ENCODE results near the gene STAC.
"Not testable (repeated sequence)": the region's sequence is repeated elsewhere in the genome, so short reads cannot be mapped to it uniquely, and the experiment has no call there.

The STAC gene

DNA sequence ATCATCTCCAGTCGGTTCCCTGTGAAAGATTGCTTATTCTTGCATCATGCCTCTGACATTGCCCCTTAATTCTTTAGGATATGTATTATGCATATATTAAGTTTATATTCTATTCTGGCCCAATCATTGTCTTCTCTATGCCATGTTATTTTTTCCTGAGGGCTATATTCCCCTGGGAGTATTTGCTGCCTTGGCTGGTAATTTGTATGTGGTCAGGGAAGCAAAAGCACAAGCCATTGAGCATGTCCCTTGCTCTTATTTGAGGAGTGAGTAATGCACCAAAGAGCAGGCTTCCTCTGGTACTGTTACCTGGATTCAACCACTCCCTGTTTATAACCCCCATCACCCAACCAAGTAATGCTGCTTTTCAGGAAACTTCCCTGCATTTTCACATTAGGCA lies 36.3 kb downstream of the STAC start:
- DNase-seq, result no peak

DNA sequence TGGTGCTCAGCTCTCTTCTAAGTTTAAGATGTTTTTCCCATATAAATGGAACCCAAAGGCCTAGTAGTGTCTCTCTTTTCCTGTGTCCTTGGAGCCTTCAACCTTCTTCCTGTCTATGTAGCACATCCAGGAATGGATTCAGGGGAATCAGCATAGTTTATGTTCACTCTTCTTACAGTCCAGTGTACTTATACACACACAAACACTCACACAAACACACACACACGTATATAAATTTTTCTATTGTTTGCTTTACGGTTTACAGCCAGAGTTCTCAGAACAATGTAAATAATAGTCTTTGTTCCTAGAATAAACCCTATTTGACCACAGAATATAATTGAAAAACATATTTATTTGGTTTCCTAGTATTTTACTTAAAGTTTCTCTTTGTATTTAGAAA lies 36.9 kb downstream of the STAC start:
- DNase-seq, result no peak

DNA sequence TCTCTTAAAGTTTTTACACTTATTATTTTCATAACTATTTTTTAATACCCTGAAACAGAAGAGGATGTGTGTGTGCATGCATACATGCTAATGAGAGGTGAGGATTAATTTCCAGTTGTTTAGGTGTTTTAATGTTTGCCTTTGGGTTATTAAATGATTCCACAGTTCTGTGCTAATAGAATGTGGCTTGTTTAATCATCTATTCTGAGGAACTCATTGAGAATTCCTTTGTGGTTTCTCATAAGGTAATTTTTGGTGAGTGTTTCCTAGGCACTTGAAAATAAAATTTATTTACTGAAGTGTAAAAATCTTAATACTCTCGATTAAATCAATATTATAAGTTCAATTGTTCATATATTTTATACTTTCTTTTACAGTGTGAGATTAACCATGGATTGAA lies 38.0 kb downstream of the STAC start:
- no peak for DNase-seq

DNA sequence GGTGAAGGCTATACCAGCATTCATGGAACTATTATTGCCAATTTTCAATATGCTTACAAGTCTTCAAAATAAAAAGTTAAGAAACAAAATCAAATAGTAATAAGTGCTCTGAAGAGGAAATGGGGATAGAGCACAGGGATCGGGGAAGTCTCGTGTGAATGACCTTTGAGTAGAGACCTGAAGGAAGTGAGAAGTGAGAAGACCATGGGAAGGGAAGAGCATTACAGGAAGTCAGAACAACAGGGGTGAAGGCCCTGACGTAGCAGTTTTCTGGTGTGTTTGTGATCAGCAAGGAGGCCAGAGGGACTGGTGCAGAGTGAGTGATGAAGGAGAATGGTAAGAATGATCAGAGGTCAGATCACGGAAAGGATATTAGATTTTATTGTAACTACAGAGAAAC lies 48.1 kb downstream of the STAC start:
- no peak for DNase-seq

DNA sequence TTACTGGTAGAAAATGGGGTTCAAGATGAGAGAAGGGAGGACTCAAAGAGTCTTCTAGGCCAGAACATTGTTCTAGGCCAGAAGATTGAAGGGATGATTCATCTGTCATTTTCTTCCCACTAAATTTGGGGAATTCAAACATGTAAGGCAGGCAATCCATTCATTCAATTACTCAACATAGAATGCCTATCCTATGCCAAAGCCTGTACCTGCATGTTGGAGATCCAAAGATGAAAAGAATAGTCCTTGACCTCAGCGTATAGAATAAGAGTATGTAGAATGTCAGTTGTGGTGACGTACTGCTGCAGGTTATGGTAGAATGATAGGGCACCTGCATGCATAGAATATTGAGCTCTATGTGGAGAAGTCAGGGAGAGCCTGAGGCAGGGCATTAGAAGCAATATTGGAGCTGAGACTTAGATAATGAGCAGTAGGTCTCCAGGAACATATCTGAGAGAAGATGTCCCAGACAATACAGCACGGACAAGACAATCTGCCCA lies 49.7 kb downstream of the STAC start:
- no peak for DNase-seq

DNA sequence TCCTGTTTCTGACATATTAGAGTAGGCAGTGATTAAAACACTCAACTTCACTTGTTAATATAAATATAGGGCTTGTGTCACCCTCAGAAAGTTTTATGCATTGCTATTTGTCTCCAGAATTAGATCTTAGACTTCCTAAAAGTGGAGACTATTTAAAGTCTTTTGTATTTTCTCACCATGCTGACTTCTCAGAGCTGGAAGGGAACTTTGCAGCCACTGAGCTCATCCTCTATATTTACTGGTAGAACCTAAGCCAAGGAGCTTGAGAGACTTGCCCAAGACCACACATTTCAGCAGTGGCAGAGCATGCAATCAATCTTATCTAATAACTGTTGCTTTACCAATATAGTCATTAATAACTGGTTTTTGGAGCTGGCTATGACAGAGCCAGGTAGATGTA lies 53.2 kb downstream of the STAC start:
- DNase-seq, result no peak

DNA sequence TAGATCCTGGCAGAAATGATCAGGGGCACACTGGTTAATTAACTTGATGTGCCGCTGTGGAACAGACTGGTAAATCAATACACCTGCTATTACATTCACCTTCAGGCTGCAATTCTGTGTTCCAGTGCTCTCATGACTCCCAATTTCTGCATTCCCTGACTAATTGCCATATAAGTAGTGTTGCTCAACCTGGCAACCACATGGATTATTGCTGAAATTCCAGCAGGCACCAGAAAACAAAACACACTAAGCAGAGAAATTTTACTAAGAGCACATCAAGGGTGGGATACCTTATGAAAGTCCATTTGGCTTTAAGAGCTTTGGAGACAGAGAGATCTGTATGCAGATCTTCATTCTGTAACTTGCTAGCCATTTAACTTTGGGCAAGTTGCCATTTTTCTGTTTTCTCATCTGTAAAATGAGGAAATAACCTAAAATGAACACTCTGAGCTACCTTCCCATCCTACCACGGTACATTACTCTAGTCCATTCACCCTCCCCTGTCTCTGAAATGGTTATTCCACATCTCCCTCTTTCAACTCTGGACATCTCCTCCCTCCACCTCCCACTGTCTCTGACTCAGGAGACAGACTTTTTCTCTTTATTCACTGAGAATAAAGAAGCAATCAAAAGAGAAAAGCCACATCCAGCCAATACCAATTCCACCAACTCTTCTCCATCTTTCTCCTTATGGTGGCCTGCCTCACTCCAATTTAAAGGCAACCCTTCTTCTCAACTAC lies 54.6 kb downstream of the STAC start:
- DNase-seq, result no peak

DNA sequence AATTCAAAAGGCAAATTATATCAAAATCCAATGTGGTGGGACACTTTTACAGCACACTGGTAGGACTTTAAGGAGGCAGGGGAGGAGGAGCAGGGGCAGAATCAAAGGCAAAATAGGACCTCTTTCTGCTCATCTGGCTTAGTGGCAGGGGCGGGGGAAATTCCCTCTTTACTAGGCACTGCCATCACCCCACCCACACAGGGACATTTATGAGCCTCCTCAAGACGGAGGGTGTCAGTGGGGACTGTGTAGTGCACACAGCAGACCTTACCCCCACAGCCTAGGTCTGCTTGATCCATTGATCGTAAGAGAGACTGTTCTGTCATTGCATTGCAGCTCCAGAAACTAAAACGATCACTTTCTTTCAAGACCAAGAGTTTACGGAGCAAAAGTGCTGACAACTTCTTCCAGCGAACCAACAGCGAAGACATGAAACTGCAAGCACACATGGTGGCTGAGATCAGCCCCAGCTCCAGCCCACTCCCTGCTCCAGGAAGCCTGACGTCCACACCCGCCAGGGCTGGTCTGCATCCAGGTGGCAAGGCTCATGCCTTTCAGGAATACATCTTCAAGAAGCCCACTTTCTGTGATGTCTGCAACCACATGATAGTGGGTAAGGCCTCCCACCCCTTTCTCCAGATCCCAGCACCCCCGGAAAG lies 62.9 kb downstream of the STAC start:
- DNase-seq, result no peak

DNA sequence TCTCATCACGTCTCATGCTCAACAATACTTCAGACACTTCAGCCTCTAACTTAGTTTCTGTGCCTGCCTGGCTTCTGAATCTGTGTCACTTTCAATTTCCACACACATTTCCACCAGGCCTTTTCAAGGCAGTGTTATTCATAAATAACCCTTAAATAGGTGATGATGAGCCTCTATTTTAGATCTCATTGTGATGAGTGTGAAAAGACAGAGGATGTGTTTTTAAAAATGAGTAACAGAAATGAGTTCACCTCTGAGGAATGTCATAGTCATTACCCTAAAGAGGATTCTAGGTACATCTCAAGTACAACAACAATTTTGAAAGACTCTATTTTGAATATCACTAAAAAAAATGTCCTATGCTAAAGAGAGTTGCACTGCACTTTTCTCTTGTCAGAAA lies 64.6 kb downstream of the STAC start:
- DNase-seq, result no peak

DNA sequence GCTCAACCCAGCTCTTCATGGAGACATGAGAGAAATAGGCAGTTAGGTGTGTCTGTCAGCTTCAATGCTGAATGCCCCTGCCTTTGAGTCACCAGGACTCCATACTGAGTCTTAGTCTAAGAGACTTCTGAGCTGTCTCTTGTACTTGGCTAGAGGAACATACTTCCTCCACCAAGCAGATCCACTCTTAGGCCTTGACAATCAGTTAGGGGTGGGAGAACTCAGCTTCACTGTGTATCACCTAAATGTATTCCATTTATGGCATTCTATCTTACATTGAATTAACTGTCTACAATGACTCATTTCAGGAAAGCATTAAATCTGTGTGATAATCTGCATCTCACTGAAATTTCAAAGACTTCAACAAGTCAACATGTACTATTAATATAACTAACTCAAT lies 66.0 kb downstream of the STAC start:
- DNase-seq, result no peak

DNA sequence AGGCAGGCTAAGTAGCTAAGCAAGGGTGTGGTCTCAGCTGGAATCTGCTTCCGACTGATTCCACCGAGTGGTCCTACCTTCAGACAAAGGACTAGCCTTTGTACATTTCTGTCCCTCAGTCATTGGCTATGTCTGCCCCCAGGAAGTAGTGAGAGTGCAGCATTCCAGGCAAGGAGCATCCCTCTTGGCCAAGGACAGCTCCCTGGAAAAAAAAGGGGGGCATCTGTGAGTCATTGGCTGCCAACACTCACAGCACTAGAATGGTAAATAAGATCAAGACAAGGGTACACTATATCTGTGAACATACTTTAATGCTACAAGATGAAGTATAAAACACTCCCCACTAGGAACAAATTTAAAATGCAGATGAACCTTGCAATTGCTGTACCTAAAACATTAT lies 66.8 kb downstream of the STAC start:
- no peak for DNase-seq

DNA sequence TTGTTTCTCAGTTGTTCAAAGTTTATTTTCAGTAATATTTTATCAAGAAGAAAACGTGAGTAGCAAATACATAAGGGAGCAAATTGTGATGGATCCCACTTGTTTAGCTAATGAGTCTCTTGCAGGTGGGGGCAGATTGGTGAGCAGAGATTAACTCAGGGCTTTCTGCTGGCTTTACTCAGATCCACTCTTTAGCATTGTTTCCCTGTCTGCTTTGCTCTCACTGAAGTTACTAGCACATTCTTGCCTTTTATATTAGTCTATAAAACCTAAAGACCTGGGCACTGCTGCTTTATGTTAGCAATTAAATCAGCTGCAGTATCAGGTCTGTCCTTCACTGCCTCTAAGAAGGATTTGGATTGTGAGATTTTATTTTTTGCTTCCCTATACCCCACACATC lies 71.5 kb downstream of the STAC start:
- DNase-seq, result no peak

DNA sequence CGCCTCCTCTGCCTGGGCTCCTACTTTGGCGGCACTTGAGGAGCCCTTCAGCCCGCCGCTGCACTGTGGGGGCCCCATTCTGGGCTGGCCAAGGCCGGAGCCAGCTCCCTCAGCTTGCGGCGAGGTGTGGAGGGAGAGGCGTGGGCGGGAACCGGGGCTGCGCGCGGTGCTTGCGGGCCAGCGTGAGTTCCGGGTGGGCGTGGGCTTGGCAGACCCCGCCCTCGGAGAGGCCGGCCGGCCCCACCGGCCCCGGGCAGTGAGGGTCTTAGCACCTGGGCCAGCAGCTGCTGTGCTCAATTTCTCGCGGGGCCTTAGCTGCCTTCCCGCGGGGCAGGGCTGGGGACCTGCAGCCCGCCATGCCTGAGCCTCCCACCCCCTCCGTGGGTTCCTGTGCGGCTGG lies 72.9 kb downstream of the STAC start:
- not testable (repeated sequence) for DNase-seq

DNA sequence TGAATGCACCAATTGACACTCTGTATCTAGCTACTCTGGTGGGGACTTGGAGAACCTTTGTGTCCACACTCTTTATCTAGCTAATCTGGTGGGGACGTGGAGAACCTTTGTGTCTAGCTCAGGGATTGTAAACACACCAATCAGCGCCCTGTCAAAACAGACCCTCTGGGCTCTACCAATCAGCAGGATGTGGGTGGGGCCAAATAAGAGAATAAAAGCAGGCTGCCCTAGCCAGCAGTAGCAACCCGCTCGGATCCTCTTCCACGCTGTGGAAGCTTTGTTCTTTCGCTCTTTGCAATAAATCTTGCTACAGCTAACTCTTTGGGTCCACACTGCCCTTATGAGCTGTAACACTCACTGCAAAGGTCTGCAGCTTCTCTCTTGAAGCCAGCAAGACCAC lies 73.6 kb downstream of the STAC start:
- not testable (repeated sequence) for DNase-seq

DNA sequence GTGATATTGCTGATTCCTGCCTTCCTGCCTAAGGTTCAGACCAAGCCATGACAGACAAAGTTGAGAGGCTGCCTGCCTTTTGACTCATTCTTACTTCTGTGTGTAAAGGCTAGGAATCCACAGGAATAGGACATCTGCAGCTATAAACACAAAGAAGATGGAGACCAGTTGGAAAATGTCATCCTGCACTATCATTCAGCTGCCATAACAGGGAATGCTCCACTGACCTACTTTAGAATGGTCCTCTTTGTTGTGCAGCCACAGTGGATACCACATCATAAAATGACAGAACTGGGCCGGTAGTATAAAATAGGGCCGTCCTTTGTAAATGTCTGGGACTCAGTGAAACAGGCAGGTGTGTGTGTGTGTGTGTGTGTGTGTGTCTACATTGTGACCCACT lies 75.1 kb downstream of the STAC start:
- no peak for DNase-seq

DNA sequence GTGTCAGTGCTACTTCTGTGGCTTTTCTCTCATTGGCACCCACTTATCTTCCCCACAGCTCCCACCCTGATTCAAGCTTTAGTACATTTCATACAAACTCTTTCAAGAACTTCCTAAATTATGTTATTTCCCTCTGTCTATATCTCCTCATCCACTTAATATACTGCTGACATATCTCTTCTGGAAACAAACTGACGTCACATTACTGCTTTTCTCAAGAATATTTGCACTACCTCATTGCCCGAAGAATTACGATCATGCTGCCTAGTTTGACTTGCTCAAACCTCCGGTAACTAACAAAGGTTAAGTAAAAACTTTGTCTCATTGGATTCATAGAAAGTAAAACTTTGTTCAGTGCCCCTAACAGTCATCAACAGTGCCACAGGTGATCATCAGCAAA lies 76.5 kb downstream of the STAC start:
- no peak for DNase-seq

DNA sequence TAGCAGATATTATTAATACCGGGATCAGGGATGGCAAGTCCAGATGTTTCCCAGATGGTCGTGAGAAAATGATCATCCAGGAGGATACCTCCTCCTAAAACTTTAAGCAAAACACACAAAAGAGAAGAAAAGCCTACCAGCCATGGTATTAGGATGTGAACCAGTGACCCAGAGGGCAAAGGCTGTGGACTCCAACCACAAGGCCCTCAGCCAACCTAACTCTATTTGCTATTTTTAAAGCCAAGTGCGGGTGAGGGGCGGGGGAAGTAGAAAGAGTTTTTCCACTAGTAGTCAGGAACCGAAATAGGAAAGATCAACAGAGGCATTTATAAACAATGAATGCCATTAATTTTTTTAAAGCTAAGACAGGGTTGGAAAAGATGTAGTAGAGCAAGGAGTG lies 77.4 kb downstream of the STAC start:
- DNase-seq, result no peak

DNA sequence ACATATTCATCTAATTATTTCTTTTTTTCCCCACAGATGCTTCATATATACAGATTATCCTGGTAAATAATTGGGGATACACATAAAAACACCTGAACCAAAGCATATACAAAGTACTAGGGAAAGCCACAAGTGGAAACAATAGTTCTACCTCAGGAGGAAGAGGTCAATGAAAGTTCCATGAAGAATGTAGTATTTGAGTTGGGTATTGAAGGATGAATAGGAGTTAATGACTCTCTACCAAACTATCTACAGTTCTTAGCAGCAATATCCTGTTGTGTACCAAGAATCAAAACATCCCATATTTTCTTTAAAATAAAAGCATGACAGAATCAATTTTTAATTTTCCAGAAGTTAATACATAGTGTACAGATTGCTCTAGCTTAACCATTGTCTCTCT lies 78.9 kb downstream of the STAC start:
- DNase-seq, result no peak

DNA sequence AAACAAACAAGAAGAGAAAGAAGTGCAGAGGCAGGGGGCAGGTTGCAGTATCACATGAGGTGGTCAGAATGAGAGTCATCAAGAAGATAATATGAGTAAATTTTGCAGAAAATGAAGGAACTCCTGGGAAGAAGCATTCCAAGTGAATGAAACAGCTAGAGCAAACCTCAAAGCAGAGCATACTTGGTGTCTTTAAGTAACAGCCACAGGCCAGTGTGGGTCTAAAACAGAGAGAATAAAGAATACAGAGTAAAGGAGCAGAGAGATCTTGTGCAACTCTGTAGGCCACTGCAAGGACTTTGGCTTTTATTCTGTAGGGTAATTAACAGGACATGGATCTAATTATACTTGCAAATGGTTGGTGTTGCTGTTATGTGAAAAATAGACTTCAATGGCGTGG lies 81.3 kb downstream of the STAC start:
- no peak for DNase-seq

DNA sequence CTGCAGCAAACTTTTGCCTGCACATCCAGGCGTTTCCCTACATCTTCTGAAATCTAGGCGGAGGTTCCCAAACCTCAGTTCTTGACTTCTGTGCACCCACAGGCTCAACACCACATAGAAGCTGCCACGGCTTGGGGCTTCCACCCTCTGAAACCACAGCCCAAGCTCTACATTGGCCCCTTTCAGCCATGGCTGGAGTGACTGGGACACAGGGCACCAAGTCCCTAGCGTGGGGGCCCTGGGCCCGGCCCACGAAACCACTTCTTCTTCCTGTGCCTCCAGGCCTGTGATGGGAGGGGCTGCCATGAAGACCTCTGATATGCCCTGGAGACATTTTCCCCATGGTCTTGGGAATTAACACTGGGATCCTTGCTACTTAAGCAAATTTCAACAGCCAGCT lies 91.7 kb downstream of the STAC start:
- not testable (repeated sequence) for DNase-seq

DNA sequence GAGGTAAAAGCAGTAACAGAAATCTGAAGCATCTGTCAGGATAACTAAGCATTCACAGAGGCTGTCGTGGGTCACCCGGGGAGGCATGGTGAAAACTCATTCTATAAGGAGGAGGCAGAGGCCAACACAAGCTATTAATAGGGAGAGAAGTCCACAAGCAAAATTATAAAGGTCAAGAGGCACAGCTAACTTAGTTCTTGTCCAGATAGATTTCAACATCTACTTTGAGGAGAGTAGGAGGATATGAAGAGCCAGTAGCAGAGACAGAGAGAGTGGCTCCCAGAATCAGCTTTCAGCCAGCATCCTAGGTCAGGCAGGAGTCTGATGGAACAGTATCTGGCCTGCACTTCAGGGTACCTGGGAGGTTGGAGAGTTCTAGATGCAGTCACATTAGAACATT lies 95.3 kb downstream of the STAC start:
- DNase-seq, result no peak

DNA sequence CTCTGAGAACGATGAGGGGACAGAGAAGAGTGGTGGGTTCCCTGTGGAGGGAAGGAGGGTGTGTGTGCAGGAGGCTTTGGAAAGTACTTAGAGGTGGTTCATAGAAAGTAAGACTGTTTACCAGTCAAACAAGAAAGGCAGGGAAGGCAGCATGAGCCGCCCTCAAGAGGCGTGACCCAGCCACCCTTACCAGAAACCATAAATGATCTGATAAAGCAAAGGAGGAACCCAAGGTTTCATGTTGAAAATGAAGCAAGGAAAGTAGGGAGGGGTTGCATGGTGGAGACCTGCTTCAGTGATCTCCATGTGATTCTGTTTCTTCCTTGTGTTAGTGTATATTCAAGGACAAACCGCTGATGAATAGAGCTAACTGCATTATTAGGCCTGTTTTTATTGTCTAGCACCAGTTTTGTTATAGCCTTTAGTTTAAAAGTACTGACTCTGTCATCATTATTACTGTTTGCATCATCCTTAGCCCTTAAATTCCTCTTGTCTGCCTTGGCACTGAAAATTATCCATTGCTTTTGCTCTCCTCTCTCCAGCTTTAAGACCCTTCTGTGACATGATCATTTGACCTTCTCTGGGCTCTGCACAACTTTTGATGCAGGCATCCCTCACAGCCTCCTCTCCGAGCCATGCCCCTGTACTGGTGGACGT lies 96.1 kb downstream of the STAC start:
- no peak for DNase-seq

DNA sequence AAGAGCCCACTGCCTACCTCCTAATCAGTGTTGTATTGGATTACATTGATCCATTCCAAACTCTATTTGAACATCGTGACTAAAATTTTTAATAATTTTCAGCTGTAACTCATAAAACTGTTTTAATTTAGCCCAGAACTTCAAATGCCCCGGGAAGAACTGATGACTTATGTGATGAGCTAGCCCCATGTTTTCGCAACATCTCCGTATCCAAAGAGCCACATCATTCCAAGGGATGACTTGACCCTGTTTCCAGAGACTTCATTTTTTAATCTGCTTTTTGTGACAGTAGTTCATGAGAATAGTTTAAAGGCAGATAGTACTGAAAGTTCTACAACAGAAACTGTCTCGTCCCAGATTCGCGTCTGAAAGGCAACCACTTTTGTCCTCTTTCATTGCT lies 97.4 kb downstream of the STAC start:
- no peak for DNase-seq

DNA sequence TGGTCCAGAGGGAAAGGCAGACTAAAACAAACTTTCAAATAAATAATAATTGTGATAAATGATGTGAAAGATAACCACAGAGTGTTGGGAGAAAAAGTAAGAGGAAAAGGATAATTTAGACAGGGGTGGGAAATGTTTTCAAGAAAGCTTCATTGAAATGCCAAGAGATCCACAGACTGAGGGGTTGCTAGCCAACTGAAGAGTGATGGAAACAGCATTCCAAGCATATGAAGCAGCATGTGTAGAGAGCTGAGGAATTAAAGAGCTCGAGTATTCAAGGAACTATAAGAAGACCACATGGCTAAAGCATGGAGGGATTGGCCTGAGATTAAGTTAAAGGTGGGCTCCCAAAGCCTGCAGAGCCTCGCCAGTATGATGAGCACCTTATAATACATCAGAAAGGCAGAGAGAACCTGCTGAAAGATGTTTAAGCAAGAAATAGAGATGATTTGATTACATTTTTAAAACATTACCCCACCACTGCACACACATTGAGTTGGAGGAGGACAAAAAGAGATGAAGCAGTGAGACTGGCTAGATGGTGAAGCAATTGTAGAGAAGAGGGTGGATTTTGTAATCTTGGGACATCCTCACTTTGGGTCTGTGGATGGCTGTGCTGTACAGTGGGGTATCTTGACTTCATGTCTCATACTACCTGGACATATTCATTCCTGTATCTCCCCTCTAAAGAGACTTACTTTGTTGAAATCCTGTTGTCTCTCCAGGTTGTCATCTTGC lies 100.8 kb downstream of the STAC start:
- DNase-seq, result no peak
